ENCODE data around the gene MYBPC2. TPM values are rescaled to one million over a fixed set of nuclear protein-coding genes. Genes with fewer than 3 reads are reported as not detected.

The MYBPC2 gene
- total and polyA plus RNA-seq, 2 experiments from 2014 or later = not detected

GRCh38 chr19:50392759-50393158, 39.9 kb upstream of the MYBPC2 start:
- Histone ChIP-seq H3K9me3 (ENCODE audit: low read depth) (no peaks in the 10 kb centered on the region), H3K27ac (no peak overlapping the region), H3K4me1 (ENCODE audit: insufficient read depth) (no peaks in the 10 kb centered on the region), H3F3A (ENCODE audit: insufficient read depth) (no peaks in the 10 kb centered on the region), H4K20me1 (ENCODE audit: insufficient read depth) (no peaks in the 10 kb centered on the region), H3K9me2 (ENCODE audit: insufficient read depth) (no peaks in the 10 kb centered on the region), H3K9ac (no peak overlapping the region), H2AFZ (no peak overlapping the region), H3K4me3 (no peak overlapping the region), H3K4me2 (ENCODE audit: unreplicated experiment) (no peak overlapping the region), H3K27me3 (replicated peaks; ENCODE audit: insufficient read depth) (no peaks in the 10 kb centered on the region), H3K79me2 (ENCODE audit: insufficient read depth) (peaks cover 20% of the 10 kb centered on the region), H3K36me3 (ENCODE audit: low read depth) (no peaks in the 10 kb centered on the region)
- in situ Hi-C loops (cut with MboI) = no loop called here
- TF ChIP-seq EZH2phosphoT487 (IDR thresholded peaks at IDR 0.05; ENCODE audit: insufficient read depth, low read depth) = no peak
- no peak for TF ChIP-seq EZH2 (IDR thresholded peaks at IDR 0.05; ENCODE audit: insufficient read depth, poor library complexity, severe bottlenecking)
- WGBS, 2 experiments (ENCODE audit: low coverage in 1 of 2, low lambda C conversion rate in 2 of 2, missing lambda C conversion rate in 2 of 2) = 95% methylated on average over 5 of the region's 5 CpGs
- no peak for DNase-seq

GRCh38 chr19:50393589-50393988, 39.1 kb upstream of the MYBPC2 start:
- no peaks in the 10 kb centered on the region for H3F3A ChIP-seq (ENCODE audit: insufficient read depth)
- H3K4me3 ChIP-seq = no peak overlapping the region
- peaks cover 16% of the 10 kb centered on the region for H3K79me2 ChIP-seq (ENCODE audit: insufficient read depth)
- 93 to 96% methylated on average over 4 of the region's 4 CpGs for WGBS, 2 experiments (ENCODE audit: low coverage in 1 of 2, low lambda C conversion rate in 2 of 2, missing lambda C conversion rate in 2 of 2)
- no peaks in the 10 kb centered on the region for H3K9me2 ChIP-seq (ENCODE audit: insufficient read depth)
- TF ChIP-seq EZH2 (IDR thresholded peaks at IDR 0.05; ENCODE audit: insufficient read depth, poor library complexity, severe bottlenecking) = no peak
- TF ChIP-seq EZH2phosphoT487 (IDR thresholded peaks at IDR 0.05; ENCODE audit: insufficient read depth, low read depth) = no peak
- no peaks in the 10 kb centered on the region for H3K4me1 ChIP-seq (ENCODE audit: insufficient read depth)
- no peaks in the 10 kb centered on the region for H3K27me3 ChIP-seq (replicated peaks; ENCODE audit: insufficient read depth)
- no peak overlapping the region for H3K9ac ChIP-seq
- no peak overlapping the region for H3K4me2 ChIP-seq (ENCODE audit: unreplicated experiment)
- H2AFZ ChIP-seq = no peak overlapping the region
- no peak overlapping the region for H3K27ac ChIP-seq
- in situ Hi-C loops (cut with MboI) = no loop called here
- H4K20me1 ChIP-seq (ENCODE audit: insufficient read depth) = no peaks in the 10 kb centered on the region
- DNase-seq = no peak
- no peaks in the 10 kb centered on the region for H3K36me3 ChIP-seq (ENCODE audit: low read depth)
- no peaks in the 10 kb centered on the region for H3K9me3 ChIP-seq (ENCODE audit: low read depth)

- TF ChIP-seq EZH2phosphoT487 (IDR thresholded peaks at IDR 0.05; ENCODE audit: insufficient read depth, low read depth) = no peak
- TF ChIP-seq EZH2 (IDR thresholded peaks at IDR 0.05; ENCODE audit: insufficient read depth, poor library complexity, severe bottlenecking) = no peak
- H3K27me3 ChIP-seq (replicated peaks; ENCODE audit: insufficient read depth) = no peaks in the 10 kb centered on the region
- DNase-seq = no peak
- no peak overlapping the region for H3K4me3 ChIP-seq
- no peaks in the 10 kb centered on the region for H3F3A ChIP-seq (ENCODE audit: insufficient read depth)
- H4K20me1 ChIP-seq (ENCODE audit: insufficient read depth) = no peaks in the 10 kb centered on the region
- no peaks in the 10 kb centered on the region for H3K4me1 ChIP-seq (ENCODE audit: insufficient read depth)
- no peak overlapping the region for H3K9ac ChIP-seq
- H2AFZ ChIP-seq = no peak overlapping the region
- WGBS, 2 experiments (ENCODE audit: low coverage in 1 of 2, low lambda C conversion rate in 2 of 2, missing lambda C conversion rate in 2 of 2) = 97 to 99% methylated on average over 9 of the region's 9 CpGs
- H3K27ac ChIP-seq = no peak overlapping the region
- H3K9me2 ChIP-seq (ENCODE audit: insufficient read depth) = no peaks in the 10 kb centered on the region
- no peak overlapping the region for H3K4me2 ChIP-seq (ENCODE audit: unreplicated experiment)
- no peaks in the 10 kb centered on the region for H3K36me3 ChIP-seq (ENCODE audit: low read depth)
- H3K79me2 ChIP-seq (ENCODE audit: insufficient read depth) = peaks cover 13% of the 10 kb centered on the region
- H3K9me3 ChIP-seq (ENCODE audit: low read depth) = no peaks in the 10 kb centered on the region
- in situ Hi-C loops (cut with MboI) = no loop called here
These were observed 38.7 kb upstream of the MYBPC2 start for GRCh38 chr19:50394017-50394416.

- no peak for DNase-seq
- Histone ChIP-seq H3K36me3 (ENCODE audit: low read depth) (no peaks in the 10 kb centered on the region), H3K79me2 (ENCODE audit: insufficient read depth) (no peaks in the 10 kb centered on the region), H3K9me2 (ENCODE audit: insufficient read depth) (no peaks in the 10 kb centered on the region), H4K20me1 (ENCODE audit: insufficient read depth) (no peaks in the 10 kb centered on the region), H3K27ac (no peak overlapping the region), H3K9ac (no peak overlapping the region), H3K9me3 (ENCODE audit: low read depth) (no peaks in the 10 kb centered on the region), H3K4me1 (ENCODE audit: insufficient read depth) (no peaks in the 10 kb centered on the region), H3K4me3 (no peak overlapping the region), H3K4me2 (ENCODE audit: unreplicated experiment) (no peak overlapping the region), H2AFZ (no peak overlapping the region), H3F3A (ENCODE audit: insufficient read depth) (no peaks in the 10 kb centered on the region), H3K27me3 (replicated peaks; ENCODE audit: insufficient read depth) (no peaks in the 10 kb centered on the region)
- in situ Hi-C loops (cut with MboI) = no loop called here
- 88 to 89% methylated on average over 12 to 13 of the region's 13 CpGs for WGBS, 2 experiments (ENCODE audit: low coverage in 1 of 2, low lambda C conversion rate in 2 of 2, missing lambda C conversion rate in 2 of 2)
- TF ChIP-seq EZH2phosphoT487 (IDR thresholded peaks at IDR 0.05; ENCODE audit: insufficient read depth, low read depth) = no peak
- TF ChIP-seq EZH2 (IDR thresholded peaks at IDR 0.05; ENCODE audit: insufficient read depth, poor library complexity, severe bottlenecking) = no peak
These were observed 33.9 kb upstream of the MYBPC2 start for GRCh38 chr19:50398675-50399367.

Measured in GM23248 (cell line).